Mesenteric fat pad (tissue), 1 donor: ENCODE data around the gene GOLGA2. TPM values are rescaled to one million over a fixed set of nuclear protein-coding genes. Genes with fewer than 3 reads are reported as not detected.
"Not testable (repeated sequence)": the region's sequence is repeated elsewhere in the genome, so short reads cannot be mapped to it uniquely, and the experiment has no call there.

Experiments
- DNase-seq: peaks from one replicate; pipeline ENCODE4 v3.0.0-alpha.2; 2020; ENCODE audit warnings: low spot score
- total RNA-seq: library from RNA; stranded (reverse); fragmentation: NEBNext Ultra II Directional; extraction: Animal tissue kit (Norgen Biotek cat#: 25700); gene quantifications from one replicate; pipeline ENCODE4 v1.2.1, GENCODE V29; 2021
- donor health status: DM: yes; HTN: yes; CAD: no.

The GOLGA2 gene
- total RNA-seq, 1 donor from 2014 or later = 130 TPM

GRCh38 chr9:128244091-128244836 is 31.5 kb downstream of the GOLGA2 start:
- no peak for DNase-seq

- DNase-seq = no peak
Observed at GRCh38 chr9:128243215-128244018, 32.4 kb downstream of the GOLGA2 start.

DNA sequence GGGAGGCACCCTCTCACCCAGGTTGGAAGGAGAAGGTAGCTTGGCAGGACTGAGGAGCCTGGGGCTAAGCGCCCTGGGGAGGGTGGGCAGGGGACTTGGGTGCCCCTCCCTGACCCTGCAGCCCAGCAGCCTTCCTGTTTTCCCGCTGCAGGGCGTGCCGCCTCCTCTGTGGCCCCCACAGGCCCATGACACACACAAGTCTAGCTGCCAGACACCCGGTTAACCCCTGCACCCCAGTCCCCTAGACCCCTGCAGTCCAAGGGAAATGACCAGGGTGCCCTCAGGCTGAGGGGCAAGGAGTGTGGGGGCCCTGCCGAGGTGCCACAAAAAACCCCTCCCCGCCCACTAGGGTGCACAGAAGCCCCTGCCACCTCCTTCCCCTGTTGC is 33.0 kb downstream of the GOLGA2 start:
- DNase-seq = no peak

DNA sequence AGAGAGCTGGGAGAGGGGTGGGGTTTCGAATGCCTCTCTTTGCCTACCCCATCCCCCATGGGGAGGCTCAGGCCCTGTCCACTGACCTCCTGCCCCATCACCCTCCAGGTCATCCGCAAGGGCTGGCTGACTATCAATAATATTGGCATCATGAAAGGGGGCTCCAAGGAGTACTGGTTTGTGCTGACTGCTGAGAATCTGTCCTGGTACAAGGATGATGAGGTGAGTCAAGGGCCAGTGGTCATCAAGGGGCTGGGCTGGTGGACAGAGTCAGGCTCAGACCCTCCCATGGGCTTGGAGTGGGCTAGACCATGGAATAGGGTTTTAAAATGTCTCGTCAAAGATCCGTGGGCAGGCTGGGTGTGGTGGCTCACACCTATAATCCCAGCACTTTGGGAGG is 33.7 kb downstream of the GOLGA2 start:
- no peak for DNase-seq

DNA sequence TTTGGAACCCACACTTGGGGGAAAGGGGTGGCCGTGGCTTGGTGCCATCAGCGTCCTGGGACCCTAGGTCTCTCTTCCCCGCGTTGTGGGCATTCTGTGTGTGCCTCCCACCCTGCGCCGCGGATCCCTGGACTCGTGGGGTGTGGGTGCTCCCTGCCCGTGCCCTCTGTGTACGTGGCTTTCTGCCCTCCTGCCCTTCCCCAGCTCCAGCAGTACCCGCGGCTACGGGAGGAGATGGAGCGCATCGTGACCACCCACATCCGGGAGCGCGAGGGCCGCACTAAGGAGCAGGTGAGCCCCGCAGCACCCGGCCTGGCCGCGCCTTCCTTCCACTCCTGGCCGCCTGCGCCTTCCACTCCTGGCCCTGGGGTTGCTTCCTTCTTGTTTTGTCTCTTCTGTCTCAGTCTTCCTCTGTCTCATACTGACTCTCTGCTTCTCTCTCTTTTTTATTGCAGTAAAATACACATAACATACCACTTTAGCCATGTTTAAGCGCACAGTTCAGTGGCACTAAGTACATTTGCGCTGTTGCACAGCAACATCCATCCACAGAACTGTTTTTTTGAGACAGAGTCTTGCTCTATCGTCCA is 41.9 kb downstream of the GOLGA2 start:
- no peak for DNase-seq

DNA sequence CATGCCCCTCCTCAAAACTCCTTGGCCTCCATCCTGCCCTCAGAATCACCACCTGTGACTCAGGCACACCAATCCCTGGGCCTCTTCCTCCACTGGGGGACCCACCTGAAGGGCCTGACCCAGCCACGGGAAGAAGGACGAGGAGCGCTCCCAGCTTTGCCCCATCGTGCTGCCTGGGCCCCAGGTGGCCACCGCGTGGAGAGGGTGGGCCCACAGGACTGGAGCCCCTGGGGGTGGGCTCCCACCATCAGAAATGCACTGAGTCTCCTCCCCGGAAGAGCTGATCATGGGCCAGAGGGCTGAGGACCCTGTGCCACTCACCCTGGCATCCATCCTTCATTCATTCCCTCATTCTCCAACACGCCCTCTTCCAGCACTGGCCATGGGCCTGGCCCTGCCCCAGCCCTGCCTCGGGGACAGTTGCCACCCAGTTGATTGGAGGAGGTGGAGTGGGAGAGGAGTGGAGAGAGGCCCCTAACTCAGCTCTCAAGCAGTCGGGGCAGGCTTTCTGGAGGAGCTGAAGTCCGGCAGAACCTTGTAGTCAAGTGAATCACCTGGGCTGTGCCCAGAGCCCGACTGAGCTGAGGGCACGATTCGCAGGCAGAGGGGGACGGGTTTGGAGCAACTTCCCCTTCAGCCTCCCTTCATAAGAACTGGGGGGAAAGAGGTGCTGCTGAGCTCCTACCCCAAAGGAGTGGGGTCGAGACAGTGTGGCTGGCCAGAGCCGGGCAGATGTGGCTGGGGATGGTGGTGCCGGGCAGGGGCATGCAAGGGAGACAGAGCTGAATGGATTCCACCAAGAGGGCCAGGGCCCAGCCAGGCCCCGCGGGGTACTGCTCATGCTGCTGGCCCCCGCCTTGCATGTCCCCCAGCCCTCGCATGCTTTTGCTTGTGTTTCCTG is 43.0 kb downstream of the GOLGA2 start:
- DNase-seq = no peak

- DNase-seq = no peak
Observed at GRCh38 chr9:128231638-128232527, 43.9 kb downstream of the GOLGA2 start.

DNA sequence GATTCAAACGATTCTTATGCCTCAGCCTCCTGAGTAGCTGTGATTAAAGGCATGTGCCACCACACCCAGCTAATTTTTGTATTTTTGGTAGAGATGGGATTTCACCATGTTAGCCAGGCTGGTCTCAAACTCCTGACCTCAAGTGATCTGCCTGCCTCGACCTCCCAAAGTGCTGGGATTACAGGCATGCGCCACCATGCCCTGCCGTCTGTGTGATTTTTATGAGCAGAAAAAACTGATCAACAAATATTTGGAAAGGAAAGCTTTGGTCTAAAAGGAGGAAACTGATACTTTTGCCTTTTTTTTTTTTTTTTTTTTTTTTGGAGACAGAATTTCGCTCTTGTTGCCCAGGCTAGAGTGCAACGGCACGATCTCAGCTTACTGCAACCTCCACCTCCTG is 44.9 kb downstream of the GOLGA2 start:
- DNase-seq = not testable (repeated sequence)

DNA sequence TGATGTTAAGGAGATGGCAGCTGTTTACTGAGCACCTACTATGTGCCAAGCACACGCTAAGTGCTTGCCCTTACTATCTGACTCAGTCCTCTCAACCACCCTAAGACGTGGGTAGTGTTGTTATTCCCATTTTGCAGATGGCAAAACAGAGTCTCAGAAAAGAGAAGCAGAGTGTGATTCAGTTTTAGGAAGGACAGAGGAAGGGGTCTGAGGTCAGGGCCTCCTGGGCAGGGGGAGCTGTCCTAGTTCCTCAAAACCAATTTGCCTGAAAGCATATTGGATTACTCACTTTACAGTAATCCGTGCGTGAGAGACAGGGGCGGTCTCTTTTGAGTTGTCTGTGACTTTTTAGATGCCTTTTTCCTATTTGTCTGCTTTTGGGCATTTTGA is 49.4 kb downstream of the GOLGA2 start:
- no peak for DNase-seq

DNA sequence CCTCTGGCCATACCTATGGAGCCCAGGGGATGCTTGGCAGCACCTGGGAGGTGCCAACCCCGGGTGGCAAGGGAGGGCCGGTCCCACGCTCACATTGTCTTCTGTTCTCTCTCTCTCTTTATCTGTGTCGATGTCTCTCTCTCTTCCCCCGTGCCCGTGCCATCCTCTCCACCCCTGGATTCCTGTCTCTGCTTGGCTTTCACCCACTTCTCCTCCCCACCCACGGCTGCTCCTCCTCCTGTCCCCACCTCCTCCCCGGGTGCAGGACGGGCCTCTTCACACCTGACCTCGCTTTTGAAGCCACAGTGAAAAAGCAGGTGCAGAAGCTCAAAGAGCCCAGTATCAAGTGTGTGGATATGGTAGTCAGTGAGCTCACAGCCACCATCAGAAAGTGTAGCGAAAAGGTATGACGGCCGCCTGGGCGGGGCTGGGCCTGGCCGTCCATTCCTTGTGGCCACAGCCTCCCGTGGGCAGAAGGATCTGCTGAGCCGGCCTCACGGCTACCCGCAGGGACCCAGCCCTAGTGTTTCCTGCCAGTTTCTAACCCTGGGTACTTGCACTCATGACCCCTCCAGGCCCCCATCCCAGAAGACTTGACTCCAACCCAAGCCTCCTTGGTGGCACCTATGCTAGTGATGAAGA is 49.9 kb downstream of the GOLGA2 start:
- no peak for DNase-seq

- no peak for DNase-seq
Observed at GRCh38 chr9:128224877-128225276, 50.9 kb downstream of the GOLGA2 start.

GRCh38 chr9:128222880-128223670 is 52.7 kb downstream of the GOLGA2 start:
- DNase-seq = no peak

DNA sequence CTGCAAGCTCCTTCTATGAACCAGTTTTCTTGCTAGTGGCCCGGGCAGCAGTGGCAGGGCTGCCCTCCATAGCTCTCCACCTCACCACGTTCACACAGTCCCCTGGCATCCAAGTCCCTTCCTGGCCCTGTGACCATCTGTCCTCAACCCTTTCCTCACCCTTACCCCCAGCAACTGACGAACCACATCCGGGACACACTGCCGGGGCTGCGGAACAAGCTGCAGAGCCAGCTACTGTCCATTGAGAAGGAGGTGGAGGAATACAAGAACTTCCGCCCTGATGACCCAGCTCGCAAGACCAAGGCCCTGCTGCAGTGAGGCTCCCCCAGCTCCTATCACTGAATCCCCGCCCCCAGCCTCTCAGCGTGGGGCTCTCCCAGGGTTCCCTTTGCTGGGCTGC is 53.8 kb downstream of the GOLGA2 start:
- no peak for DNase-seq

DNA sequence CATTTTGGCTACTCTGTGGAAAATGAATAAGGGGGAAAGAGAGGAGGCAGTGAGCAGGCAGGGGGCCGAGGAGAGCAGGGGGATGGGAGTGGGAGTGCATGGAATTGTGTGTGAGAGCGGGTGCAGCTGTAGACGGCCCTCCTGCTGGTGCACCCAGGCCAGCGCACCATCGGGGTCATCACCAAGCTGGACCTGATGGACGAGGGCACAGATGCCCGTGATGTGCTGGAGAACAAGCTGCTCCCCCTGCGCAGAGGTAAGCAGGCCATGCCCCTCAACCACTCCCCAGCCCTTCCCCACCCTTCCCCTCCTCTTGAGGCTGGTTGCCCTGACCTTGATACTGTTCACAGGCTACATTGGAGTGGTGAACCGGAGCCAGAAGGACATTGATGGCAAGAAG is 56.0 kb downstream of the GOLGA2 start:
- no peak for DNase-seq

DNA sequence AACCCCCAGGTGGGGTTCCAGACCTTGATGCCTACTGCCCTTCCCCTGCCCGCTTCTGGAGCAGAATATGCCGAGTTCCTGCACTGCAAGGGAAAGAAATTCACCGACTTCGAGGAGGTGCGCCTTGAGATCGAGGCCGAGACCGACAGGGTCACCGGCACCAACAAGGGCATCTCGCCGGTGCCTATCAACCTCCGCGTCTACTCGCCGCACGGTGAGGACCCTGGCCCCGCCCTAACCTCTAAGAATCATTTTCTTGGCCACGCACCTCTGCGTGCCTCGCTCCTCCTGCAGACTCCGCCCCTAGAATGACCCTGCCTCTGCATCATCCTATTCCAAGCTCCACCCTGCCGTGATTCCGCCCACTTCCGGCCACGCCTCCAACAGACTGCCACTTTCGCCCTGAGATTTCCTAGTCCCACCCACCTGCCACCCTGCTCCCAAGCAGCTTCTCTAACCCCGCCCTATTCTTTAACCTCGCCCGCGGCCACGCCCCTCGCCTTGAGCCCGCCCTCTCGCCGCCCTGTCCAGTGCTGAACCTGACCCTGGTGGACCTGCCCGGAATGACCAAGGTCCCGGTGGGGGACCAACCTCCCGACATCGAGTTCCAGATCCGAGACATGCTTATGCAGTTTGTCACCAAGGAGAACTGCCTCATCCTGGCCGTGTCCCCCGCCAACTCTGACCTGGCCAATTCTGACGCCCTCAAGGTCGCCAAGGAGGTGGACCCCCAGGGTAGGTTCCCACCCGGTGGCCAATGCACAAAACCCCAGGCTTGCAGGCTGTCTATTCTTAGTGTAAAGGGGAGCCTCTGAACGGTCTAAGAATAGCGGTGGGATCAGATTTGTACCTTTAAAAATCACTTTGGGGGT is 57.1 kb downstream of the GOLGA2 start:
- DNase-seq = peak; percentile 97

DNA sequence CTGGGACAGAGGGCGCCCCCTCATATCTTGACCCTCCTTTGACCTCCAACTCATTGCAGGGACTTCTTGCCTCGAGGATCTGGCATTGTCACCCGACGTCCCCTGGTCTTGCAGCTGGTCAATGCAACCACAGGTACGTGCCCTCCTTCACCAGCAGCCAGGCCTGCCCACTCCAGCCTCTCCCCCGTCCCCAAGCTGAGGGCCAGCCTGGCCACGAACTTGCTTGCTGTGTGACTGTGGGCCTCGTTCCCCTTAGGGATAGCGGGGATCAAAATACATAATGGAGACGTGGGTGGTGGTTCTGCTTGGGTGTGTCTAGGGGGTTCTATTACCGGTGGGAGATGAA is 57.7 kb downstream of the GOLGA2 start:
- no peak for DNase-seq

DNA sequence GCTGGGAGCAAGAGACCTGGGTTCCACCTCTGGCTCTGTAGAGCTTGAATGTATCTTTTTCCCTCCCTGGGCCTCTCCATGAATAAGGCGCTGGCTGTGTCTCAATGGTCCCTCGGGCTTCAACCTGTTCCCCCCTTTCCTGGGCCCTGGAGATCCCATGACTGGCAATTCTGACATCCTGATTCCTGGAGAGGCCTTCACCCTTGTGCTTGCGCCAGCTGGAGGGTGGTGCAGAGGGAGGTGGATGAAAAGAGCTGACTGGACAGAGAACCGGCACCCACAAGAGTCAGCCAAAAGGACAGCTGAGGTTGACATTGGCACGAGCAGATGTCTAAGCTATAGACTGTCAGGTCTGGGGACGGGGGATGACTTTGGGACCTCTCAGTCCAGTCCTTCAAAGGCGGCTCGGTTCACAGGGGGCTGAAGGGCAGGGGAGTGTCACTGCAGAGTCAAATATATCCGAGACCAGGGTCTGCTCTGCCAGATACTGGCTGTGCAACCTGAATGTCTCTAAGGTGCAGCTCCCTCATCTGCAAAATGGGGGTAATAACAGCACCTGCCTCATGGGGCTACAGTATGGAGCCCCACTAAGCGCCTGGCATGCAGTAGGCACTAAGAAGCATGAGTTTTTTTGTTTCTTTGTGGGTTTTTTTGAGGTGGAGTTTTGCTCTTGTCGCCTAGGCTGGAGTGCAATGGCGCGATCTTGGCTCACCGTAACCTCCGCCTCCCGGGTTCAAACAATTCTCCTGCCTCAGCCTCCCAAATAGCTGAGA is 58.8 kb downstream of the GOLGA2 start:
- DNase-seq = no peak
